Gastroesophageal sphincter (tissue), 3 donors: ENCODE data around the gene MPP7.

Source experiments
- POLR2A ChIP-seq, 2 donors: fragments of 450-650 bp; IDR thresholded peaks; one replicate each; pipeline ENCODE4 v1.6.1; 2017; ENCODE audit warnings: antibody characterized with exemption in 2 of 2, mild to moderate bottlenecking in 2 of 2, moderate library complexity in 1 of 2
- POLR2AphosphoS5 ChIP-seq: sonication (generic); formaldehyde crosslinking; IDR thresholded peaks from one replicate; pipeline ENCODE4 v1.6.1; 2017; ENCODE audit warnings: antibody characterized with exemption
- TF ChIP-seq, protein P1 (sequence below), 4 experiments: fragments of 200-600 bp in 2 of 4; fragments of 450-650 bp in 2 of 4; sonication (generic) in 1 of 4; IDR thresholded peaks; one replicate each; pipeline ENCODE4 v1.5.1; 2017 to 2019; ENCODE audit warnings: antibody characterized with exemption in 4 of 4, mild to moderate bottlenecking in 2 of 4, moderate library complexity in 2 of 4

DNA sequence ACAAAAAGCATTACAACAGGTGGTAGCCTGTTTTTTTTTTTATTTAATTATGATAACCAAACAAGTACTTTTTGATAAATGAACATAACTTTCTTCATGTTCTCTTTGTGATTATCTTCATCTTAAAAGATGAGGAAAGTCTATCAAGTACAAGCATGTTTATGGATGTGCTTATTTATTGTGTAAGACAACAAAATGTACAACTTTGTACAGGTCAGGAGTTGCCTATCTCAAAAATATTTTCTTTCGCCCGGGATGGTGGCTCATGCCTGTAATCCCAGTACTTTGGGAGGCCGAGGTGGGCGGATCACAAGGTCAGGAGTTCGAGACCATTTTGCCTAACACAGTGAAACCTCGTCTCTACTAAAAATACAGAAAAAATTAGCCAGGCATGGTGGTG is 17.0 kb downstream of the MPP7 start:
- TF ChIP-seq POLR2A (IDR thresholded peaks at IDR 0.05) (no peak), POLR2AphosphoS5 (no peak)
- TF ChIP-seq, protein P1, sequence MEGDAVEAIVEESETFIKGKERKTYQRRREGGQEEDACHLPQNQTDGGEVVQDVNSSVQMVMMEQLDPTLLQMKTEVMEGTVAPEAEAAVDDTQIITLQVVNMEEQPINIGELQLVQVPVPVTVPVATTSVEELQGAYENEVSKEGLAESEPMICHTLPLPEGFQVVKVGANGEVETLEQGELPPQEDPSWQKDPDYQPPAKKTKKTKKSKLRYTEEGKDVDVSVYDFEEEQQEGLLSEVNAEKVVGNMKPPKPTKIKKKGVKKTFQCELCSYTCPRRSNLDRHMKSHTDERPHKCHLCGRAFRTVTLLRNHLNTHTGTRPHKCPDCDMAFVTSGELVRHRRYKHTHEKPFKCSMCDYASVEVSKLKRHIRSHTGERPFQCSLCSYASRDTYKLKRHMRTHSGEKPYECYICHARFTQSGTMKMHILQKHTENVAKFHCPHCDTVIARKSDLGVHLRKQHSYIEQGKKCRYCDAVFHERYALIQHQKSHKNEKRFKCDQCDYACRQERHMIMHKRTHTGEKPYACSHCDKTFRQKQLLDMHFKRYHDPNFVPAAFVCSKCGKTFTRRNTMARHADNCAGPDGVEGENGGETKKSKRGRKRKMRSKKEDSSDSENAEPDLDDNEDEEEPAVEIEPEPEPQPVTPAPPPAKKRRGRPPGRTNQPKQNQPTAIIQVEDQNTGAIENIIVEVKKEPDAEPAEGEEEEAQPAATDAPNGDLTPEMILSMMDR (IDR thresholded peaks at IDR 0.05): no peak
